Measurements from ENCODE around the gene SMOC2. TPM values are rescaled to one million over a fixed set of nuclear protein-coding genes. Genes with fewer than 3 reads are reported as not detected.
A peak's percentile ranks its signal among the peaks of the same experiment; 100 is the strongest.

SMOC2 gene
- total RNA-seq, 1 experiment from 2014 or later: 2.1 TPM

DNA sequence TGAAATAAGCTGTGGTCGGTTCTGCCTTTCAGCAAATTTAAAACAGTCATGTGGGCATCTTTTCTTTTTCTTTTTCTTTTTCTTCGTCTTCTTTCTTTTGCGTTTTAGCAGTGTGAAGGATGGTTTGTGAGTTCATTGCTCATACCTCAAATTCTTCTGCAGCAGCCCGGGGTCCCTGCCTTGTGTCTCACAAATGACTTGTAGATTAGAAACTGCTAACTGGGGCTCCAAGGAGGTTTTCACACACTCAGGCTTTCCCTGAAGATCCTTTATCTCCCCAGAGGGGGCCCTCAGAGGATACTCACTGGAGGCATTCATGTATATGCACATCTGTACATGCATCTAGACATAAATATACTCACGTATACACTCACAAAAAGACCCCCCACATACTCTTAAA lies 1.7 kb downstream of the SMOC2 start:
- Histone ChIP-seq H2BK20ac (ENCODE audit: low read depth, low read length, poor library complexity, severe bottlenecking) (no peak overlapping the region), H3K79me2 (ENCODE audit: insufficient read depth, low read length) (no peaks in the 10 kb centered on the region), H3K9me3 (ENCODE audit: control insufficient read depth, low read depth, low read length) (no peaks in the 10 kb centered on the region), H3K4ac (ENCODE audit: low read depth, low read length) (no peak overlapping the region), H3K4me1 (ENCODE audit: insufficient read depth, low read length) (peaks cover 10% of the 10 kb centered on the region; the same call in 1 of the 2 replicates), H2BK5ac (ENCODE audit: insufficient read length, low read length) (no peak overlapping the region), H3K4me2 (ENCODE audit: insufficient read depth, insufficient read length, low read length) (peak overlapping the region; percentile 42), H4K5ac (ENCODE audit: insufficient read length, low read depth, low read length) (no peak overlapping the region), H3K23ac (ENCODE audit: insufficient read length, low read depth, low read length) (no peak overlapping the region), H3K23me2 (ENCODE audit: insufficient read length, low read depth, low read length, poor library complexity, severe bottlenecking) (peaks cover 17% of the 10 kb centered on the region), H3T11ph (ENCODE audit: low read length) (no peak overlapping the region), H3K79me1 (ENCODE audit: insufficient read depth, low read depth, low read length, poor library complexity, severe bottlenecking) (no peaks in the 10 kb centered on the region), H3K56ac (ENCODE audit: insufficient read length, low read depth, low read length) (no peak overlapping the region), H2AK5ac (ENCODE audit: insufficient read length, low read length) (no peak overlapping the region), H4K20me1 (ENCODE audit: control insufficient read depth, insufficient read depth, insufficient read length) (no peaks in the 10 kb centered on the region), H2AFZ (ENCODE audit: low read length) (no peak overlapping the region), H3K18ac (ENCODE audit: insufficient read length, low read depth, low read length) (no peak overlapping the region), H3K27me3 (ENCODE audit: insufficient read depth, low read length) (peaks cover 16% of the 10 kb centered on the region; the same call in 1 of the 2 replicates), H4K8ac (replicated peaks; ENCODE audit: insufficient read length, low read depth, low read length) (no peak overlapping the region), H4K91ac (ENCODE audit: insufficient read length, low read depth, low read length) (no peak overlapping the region), H2BK120ac (ENCODE audit: low read depth, low read length, poor library complexity, severe bottlenecking) (no peak overlapping the region), H3K9ac (ENCODE audit: extremely low read depth, insufficient read length, low read length) (no peak overlapping the region), H3K27ac (ENCODE audit: insufficient read length, low read depth, low read length) (no peak overlapping the region), H3K14ac (ENCODE audit: insufficient read depth, low read length) (no peak overlapping the region), H2BK12ac (ENCODE audit: insufficient read length, low read depth, low read length) (no peak overlapping the region), H2BK15ac (ENCODE audit: low read depth, low read length) (no peak overlapping the region)
- Mint-ChIP-seq H3K4me1 (peaks cover 24 to 41% of the 10 kb centered on the region in 2 experiments), H3K27me3 (ENCODE audit: low read depth) (peaks cover 71% of the 10 kb centered on the region), H3K9me3 (no peaks in the 10 kb centered on the region), H3K36me3 (ENCODE audit: insufficient read depth in 1 of 3, low read depth in 3 of 3) (no peaks in the 10 kb centered on the region), H3K27ac (no peak overlapping the region; a peak in 1 of 7 replicates), H3K4me3 (peak overlapping the region; percentile 22 to 73; a peak in 4 of 5 replicates)
- TF ChIP-seq, protein P1, sequence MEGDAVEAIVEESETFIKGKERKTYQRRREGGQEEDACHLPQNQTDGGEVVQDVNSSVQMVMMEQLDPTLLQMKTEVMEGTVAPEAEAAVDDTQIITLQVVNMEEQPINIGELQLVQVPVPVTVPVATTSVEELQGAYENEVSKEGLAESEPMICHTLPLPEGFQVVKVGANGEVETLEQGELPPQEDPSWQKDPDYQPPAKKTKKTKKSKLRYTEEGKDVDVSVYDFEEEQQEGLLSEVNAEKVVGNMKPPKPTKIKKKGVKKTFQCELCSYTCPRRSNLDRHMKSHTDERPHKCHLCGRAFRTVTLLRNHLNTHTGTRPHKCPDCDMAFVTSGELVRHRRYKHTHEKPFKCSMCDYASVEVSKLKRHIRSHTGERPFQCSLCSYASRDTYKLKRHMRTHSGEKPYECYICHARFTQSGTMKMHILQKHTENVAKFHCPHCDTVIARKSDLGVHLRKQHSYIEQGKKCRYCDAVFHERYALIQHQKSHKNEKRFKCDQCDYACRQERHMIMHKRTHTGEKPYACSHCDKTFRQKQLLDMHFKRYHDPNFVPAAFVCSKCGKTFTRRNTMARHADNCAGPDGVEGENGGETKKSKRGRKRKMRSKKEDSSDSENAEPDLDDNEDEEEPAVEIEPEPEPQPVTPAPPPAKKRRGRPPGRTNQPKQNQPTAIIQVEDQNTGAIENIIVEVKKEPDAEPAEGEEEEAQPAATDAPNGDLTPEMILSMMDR (conservative IDR thresholded peaks at IDR 0.05): no peak
- DNase-seq: no peak
- WGBS (ENCODE audit: extremely low coverage, insufficient read length, low lambda C conversion rate): no CpG with 5 or more reads among the region's 5 CpGs
